Measurements from ENCODE around the gene ME3.

ME3 gene

DNA sequence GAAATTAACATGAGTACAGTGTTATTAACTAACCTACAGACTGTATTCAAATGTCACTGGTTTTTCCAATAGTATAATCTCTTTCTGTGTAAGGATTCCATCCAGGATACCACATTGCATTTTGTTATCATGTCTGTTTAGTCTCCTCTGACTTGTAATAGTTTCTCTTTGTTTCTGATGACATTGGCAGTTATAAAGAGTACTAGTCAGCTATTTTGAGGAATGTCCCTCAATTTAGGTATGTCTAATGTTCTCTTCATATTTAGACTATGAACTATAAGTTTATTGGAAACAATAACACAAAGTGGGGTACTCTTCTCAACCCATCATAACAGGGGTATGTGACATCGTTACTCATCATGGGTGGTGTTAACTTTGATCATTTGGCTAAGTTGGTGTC, 20.3 kb upstream of the ME3 start:
- DNase-seq (ENCODE audit: low read depth in 2 of 2) = no peak

GRCh38 chr11:86692317-86692716, 19.9 kb upstream of the ME3 start:
- DNase-seq (ENCODE audit: low read depth in 2 of 2) = no peak

DNA sequence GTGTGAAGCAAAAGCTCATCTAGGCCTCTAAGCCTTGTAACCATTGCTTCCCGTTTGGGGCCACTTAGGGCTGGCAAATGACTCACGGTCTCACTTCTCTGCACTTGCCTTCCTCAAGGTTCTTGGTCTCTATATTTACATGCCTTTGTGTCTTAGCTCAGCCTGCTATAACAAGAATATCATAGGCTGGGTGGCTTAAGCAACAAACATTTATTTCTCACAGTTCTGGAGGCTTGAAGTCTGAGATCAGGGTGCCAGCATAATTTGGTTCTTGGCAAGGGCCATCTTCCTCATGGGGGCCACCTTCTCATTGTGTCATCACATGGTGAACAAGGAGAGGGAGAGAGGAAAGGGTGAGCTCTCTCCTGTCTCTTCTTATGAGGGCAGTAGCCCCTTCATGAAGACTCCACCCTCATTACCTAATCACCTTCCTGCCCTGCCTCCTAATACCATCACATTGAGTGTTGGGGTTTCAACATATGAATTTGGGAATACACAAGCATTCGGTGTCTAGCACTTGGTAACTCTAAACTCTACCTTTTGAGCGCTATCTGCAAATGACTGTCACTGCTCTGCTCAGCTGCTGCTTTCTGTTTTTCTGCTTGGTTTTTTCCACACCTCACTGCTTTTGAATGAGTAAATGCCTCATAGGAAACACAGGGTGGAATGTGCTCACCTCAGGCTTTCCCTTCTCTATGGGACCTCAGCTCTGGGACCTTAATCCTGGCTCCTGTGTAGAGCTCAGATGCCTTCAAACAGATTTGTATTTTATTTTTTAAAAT, 16.2 kb upstream of the ME3 start:
- no peak for DNase-seq (ENCODE audit: low read depth in 2 of 2)

GRCh38 chr11:86687185-86687778, 14.9 kb upstream of the ME3 start:
- DNase-seq (ENCODE audit: low read depth in 2 of 2) = no peak

DNA sequence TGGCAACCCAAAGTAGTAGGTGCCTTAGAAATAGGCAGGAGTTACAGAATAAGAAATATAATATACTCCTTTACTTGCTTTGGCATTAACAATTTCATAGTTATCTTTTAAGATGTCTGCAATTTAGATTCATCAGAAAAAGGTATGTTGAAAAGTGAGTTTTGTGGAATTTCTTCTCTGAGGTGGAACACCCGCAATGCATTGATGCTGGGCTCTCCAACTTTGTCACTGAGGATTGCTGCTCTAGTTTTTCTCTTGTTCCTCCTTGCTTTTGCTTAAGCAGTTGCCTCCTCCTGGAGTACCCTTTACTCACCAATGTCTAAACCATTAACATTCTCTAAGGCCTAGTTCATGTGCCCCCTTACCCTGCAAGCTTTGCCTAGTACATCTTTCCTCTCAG, 14.1 kb upstream of the ME3 start:
- no peak for DNase-seq (ENCODE audit: low read depth in 2 of 2)

GRCh38 chr11:86681483-86681756, 9.0 kb upstream of the ME3 start:
- no peak for DNase-seq (ENCODE audit: low read depth in 2 of 2)

GRCh38 chr11:86680716-86681482, 8.5 kb upstream of the ME3 start:
- DNase-seq (ENCODE audit: low read depth in 2 of 2) = no peak

- no peak for DNase-seq (ENCODE audit: low read depth in 2 of 2)
Observed at GRCh38 chr11:86678823-86679222, 6.4 kb upstream of the ME3 start.

DNA sequence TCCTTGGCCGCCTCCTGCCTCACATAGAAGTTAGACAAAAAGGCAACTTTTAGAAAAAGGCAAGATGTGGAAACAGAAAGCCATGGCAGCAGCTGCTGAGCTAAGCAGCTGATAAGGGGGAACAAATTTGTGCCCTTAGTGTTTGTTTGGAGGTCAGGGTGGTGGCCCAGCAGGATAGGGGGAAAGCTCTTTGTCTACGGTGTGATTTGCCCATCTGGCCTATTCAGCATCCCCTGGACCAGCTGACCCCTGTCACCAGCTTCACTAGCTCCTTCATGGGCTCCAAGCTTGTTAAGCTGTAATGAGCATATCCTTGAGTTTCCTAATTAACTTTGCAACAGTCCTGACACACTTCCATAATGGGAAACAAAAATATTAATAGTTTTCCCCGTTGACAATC, 5.9 kb upstream of the ME3 start:
- DNase-seq (ENCODE audit: low read depth in 2 of 2) = no peak

- no peak for DNase-seq (ENCODE audit: low read depth in 2 of 2)
Observed at GRCh38 chr11:86676533-86677154, 4.2 kb upstream of the ME3 start.

- no peak for DNase-seq (ENCODE audit: low read depth in 2 of 2)
Observed at GRCh38 chr11:86676010-86676409, 3.6 kb upstream of the ME3 start.

DNA sequence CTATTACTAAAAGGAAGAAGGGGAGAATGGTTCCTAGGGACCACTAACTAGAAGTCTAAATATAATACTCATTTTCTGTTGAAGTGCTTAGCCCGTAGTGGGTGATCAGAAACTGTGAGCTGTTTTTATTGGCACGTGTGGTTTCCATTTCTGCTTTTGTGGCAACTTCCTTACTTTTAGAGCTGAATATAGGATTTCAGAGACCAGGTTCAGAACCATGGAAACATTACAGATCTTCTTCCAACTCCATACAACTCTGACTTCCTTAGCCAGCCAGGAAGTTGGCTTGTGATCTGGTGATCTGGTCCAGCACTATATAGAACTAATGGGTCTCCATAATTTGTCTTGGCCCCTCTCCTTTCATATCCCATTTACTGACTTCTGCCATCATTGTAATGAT, 2.6 kb upstream of the ME3 start:
- DNase-seq (ENCODE audit: low read depth in 2 of 2) = no peak

GRCh38 chr11:86673872-86674750, 1.7 kb upstream of the ME3 start:
- no peak for DNase-seq (ENCODE audit: low read depth in 2 of 2)

- DNase-seq (ENCODE audit: low read depth in 2 of 2) = no peak
Observed at GRCh38 chr11:86673055-86673843, 833 bp upstream of the ME3 start.

DNA sequence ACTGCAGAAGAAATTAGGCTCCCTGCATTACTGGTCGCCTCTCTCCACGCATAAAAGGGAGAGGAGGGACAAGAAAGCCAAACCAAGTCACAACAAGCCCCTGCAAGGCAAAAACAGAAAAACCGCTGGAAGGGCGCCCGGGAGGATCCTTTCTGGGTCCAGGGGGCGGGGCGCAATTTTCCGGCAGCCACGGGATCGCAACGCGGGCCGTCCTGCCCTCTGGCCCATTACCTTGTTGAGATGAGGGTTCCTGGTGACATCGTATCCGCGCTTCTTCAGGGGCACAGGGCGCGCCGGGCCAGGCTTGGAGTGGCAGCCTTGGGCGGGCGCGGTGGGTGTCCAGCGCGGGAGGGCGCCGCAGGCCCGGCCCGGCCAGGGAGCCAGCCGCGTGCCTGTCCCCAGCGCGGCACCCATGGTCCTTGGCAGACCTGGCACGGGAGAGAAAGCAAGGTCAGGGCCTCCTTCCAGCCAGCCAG, 847 bp downstream of the ME3 start:
- no peak for DNase-seq (ENCODE audit: low read depth in 2 of 2)

- no peak for DNase-seq (ENCODE audit: low read depth in 2 of 2)
Observed at GRCh38 chr11:86670911-86671310, 1.5 kb downstream of the ME3 start.

DNA sequence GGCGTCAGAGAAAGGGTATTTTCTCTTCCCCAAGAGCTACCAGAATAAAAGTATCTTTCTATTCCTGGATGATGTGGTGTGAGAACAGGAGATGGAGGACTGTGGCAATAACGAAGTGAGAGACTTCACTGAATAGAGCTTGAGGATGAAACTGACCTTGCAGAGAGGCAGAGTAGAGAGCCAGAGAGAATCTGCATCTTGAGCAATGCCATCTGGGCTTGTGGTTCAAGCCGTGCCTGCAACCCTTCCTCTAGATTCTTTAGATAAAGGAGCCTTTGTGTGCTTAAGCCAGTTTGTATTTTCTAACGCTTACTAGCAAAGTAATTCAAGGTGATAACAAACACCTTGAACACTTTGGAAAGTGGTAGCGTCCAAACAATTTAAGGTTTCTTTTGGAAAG, 2.2 kb downstream of the ME3 start:
- no peak for DNase-seq (ENCODE audit: low read depth in 2 of 2)

DNA sequence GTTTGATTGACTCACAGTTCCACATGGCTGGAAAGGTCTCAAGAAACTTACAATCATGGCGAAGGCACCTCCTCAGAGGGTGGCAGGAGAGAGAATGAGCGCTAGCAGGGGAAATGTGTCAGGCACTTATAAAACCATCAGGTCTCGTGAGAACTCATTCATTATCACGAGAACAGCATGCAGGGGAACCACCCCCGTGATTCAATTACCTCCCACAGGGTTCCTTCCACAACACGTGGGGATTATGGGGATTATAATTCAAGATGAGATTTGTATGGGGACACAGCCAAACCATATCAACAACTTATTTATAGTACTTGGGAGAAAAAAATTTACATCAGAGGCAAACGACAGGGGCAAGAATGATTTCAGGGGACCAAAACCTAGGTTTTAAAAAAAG, 3.0 kb downstream of the ME3 start:
- no peak for DNase-seq (ENCODE audit: low read depth in 2 of 2)

DNA sequence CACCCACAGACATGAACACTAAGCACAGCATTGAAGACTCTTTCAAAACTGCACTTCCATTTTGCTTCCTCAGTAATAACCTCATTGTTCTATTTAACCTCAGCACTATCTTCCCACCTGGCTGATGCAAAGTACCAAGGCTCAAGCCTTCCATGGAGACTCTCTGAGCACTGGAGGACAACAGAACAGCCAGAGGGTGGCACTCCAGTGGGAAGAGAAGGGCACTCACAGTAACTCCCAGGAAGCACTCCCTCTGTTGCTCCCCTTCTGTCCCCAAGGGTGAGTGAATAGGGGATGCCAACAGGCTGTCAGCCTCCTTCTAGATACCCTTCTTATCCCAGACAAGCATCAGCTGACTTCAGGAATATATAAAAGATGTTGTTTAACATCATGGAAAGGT, 3.5 kb downstream of the ME3 start:
- DNase-seq (ENCODE audit: low read depth in 2 of 2) = no peak

GRCh38 chr11:86666193-86666592, 6.2 kb downstream of the ME3 start:
- no peak for DNase-seq (ENCODE audit: low read depth in 2 of 2)

DNA sequence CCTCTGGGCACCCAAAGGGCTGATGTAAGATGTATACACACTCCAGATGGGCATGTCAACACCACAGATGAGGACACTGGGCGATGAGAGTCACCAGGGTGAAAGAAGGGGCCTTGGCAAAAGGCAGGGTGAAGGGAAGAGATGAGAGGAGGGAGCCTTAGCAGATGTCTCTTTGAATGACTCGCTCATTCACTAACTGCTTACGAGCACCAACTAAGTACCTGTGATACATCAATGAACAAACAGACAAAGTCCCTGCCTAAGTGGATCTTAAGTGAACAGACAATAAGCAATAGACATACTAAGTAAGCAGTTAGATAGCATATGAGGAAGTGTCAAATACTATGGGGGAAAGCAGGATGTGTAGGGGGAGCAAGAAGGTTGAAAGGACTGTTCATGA, 7.5 kb downstream of the ME3 start:
- no peak for DNase-seq (ENCODE audit: low read depth in 2 of 2)

Data from activated CD8-positive, alpha-beta memory T cell treated with anti-CD3 and anti-CD28 coated beads for 4 hours (primary cell).